SH-SY5Y (cell line): ENCODE measurements around the gene FBN1.

Source experiments
- GATA2 ChIP-seq: IDR thresholded peaks from 2 replicates; pipeline ENCODE4 v1.6.1; 2011; ENCODE audit warnings: mild to moderate bottlenecking, low read depth, low read length
- GATA3 ChIP-seq: IDR thresholded peaks from 2 replicates; pipeline ENCODE4 v1.6.1; 2011; ENCODE audit warnings: low read depth, mild to moderate bottlenecking, low read length, moderate library complexity

DNA sequence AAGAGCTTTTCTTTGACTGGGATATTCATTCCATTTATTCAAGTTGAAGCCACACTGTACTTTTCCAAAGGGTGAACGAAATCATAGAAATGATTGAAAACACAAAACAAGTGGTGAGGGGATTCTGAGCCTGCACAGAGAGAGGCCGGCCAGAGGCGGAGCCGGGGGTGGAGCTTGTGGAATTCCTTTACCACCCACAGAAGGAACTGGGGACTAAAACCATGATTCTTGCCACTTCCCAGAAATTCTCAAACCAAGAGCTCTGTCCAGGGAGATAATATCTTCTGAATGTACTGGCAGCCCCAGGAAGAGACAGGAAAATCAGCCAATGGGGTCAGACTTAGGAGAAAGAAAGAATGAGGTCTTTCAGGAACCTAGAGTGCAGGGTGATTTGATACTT lies 20.8 kb downstream of the FBN1 start:
- no peak for TF ChIP-seq GATA2
- no peak for TF ChIP-seq GATA3
